ENCODE data around the gene LETM1. TPM values are rescaled to one million over a fixed set of nuclear protein-coding genes. Genes with fewer than 3 reads are reported as not detected.
"Not testable (repeated sequence)": the region's sequence is repeated elsewhere in the genome, so short reads cannot be mapped to it uniquely, and the experiment has no call there.

The LETM1 gene
- total and polyA plus RNA-seq, 2 of the 13 experiments (the other 11 are each of a cell fraction or from before 2014, with no cell fraction given): 9.7 to 41.6 TPM

DNA sequence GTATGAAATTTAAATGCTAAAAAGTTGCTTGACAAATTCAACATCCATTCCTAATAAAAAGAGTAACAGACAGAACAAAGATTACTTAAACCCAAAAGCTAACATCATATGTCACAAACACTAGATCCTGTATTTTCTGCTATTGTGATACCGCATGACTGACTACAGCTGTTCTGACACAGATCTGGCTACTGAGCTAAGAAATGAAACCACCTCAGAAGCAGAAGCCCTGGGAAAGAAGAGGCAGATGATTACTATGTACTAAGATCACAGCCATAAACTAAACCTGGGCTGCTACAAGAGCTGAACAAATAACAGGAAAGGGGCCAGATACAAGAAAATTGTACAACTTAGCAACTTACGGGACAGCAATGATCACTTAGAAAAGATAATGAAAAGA is 9.4 kb downstream of the LETM1 start (continued):
- TF ChIP-seq RBM39 (IDR thresholded peaks at IDR 0.05; ENCODE audit: low read depth, low read length, poor library complexity, severe bottlenecking) (no peak), ZNF589 (CRISPR knock-in tag; conservative IDR thresholded peaks at IDR 0.05) (no peak)
- TF ChIP-seq, protein P1, sequence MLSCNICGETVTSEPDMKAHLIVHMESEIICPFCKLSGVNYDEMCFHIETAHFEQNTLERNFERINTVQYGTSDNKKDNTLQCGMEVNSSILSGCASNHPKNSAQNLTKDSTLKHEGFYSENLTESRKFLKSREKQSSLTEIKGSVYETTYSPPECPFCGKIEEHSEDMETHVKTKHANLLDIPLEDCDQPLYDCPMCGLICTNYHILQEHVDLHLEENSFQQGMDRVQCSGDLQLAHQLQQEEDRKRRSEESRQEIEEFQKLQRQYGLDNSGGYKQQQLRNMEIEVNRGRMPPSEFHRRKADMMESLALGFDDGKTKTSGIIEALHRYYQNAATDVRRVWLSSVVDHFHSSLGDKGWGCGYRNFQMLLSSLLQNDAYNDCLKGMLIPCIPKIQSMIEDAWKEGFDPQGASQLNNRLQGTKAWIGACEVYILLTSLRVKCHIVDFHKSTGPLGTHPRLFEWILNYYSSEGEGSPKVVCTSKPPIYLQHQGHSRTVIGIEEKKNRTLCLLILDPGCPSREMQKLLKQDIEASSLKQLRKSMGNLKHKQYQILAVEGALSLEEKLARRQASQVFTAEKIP (CRISPR knock-in tag; IDR thresholded peaks at IDR 0.05; ENCODE audit: borderline replicate concordance): no peak
- TF ChIP-seq, protein P2, sequence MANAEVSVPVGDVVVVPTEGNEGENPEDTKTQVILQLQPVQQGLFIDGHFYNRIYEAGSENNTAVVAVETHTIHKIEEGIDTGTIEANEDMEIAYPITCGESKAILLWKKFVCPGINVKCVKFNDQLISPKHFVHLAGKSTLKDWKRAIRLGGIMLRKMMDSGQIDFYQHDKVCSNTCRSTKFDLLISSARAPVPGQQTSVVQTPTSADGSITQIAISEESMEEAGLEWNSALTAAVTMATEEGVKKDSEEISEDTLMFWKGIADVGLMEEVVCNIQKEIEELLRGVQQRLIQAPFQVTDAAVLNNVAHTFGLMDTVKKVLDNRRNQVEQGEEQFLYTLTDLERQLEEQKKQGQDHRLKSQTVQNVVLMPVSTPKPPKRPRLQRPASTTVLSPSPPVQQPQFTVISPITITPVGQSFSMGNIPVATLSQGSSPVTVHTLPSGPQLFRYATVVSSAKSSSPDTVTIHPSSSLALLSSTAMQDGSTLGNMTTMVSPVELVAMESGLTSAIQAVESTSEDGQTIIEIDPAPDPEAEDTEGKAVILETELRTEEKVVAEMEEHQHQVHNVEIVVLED (CRISPR knock-in tag; IDR thresholded peaks at IDR 0.05; ENCODE audit: borderline replicate concordance): no peak

DNA sequence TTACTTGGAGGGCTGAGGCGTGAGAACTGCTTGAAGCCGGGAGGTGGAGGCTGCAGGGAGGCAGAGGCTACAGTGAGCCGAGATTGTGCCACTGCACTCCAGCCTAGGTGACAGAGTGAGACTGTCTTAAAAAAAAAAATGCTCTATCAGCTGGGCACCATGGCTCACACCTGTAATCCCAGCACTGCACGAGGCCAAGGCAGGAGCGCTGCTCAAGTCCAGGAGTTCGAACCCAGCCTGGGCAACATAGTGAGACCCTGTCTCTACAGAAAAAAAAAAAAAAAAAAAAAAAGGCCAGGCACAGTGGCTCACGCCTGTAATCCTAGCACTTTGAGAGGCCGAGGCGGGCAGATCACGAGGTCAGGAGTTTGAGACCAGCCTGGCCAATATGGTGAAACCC is 11.3 kb downstream of the LETM1 start:
- H3K79me2 ChIP-seq (ENCODE audit: insufficient read depth, low read length); DNase-seq (ENCODE audit: low spot score); H3K9ac ChIP-seq (ENCODE audit: insufficient read depth, low read depth, low read length); H3K27me3 ChIP-seq (ENCODE audit: control insufficient read depth in 1 of 2, insufficient read depth in 2 of 2, low read length in 2 of 2); CTCF ChIA-PET (ENCODE audit: low intra/inter-chr PET ratio, low total read pairs); H4K20me1 ChIP-seq (ENCODE audit: insufficient read depth, low read length); POLR2A ChIA-PET; ATAC-seq; in situ Hi-C loops (cut with HindIII; ENCODE audit: extremely low pct_ligation_motif_present, low pct_unique_long_range_greater_than_20kb); intact Hi-C loops (cut with micrococcal nuclease; ENCODE audit: unreplicated experiment); H3K4me2 ChIP-seq (ENCODE audit: low read depth, low read length); H3K4me3 ChIP-seq (replicated peaks in 1 of 3; ENCODE audit: insufficient read depth in 1 of 3, low read depth in 2 of 3, low read length in 3 of 3); H2AFZ ChIP-seq (ENCODE audit: low read length); BruUV-seq (replicated peaks); FAIRE-seq; H3K27ac ChIP-seq (ENCODE audit: extremely low read length, insufficient read depth, low read length); H3K9me3 ChIP-seq (ENCODE audit: low read length): not testable (repeated sequence)
- H3K4me1 ChIP-seq (ENCODE audit: insufficient read depth, low read length): peaks cover 11% of the 10 kb centered on the region
- peaks cover 25 to 59% of the 10 kb centered on the region in 2 experiments for H3K36me3 ChIP-seq (replicated peaks in 1 of 2; ENCODE audit: control insufficient read depth in 1 of 2, insufficient read depth in 2 of 2, low read length in 2 of 2)
- 98% methylated on average over 10 of the region's 10 CpGs for WGBS (ENCODE audit: low lambda C conversion rate)
